GM19468 (cell line): ENCODE results near the gene LIN7A.

Source experiments
- ATAC-seq: cut with Tn5 transposase; IDR thresholded peaks from one replicate; pipeline ENCODE4 v1.9.1; 2021; ENCODE audit warnings: mild to moderate bottlenecking, moderate library complexity, moderate number of reproducible peaks; ENCODE audit not compliant: unreplicated experiment; ENCODE audit errors: extremely low read depth

Gene LIN7A

DNA sequence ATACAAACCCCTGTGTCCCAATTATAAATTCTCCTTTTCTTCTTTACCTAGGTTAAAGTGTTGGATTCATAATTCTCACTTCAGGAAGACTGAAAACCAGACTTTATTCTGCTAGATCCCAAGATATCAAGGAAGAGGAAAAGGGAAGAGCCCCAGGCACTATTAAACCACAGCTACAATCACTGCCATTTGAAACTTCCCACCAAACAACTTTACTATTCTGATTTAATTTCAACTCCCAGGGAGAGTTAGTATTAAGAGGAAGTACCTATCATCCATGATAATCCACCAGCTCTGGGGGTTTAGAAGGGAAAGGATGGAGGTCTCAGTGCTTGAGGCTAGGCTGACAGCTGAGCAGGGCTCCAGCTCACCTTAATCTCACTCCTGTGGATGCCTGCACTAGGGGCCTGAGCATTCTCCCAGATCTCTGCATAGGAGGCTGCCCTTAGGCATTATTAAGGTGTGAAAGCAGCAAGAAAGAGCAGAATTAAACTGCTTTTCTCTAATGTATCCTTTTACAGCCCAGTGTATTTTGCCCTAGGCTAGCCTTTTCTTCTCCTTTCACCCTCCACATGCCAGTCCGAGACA, 168.1 kb downstream of the LIN7A start:
- no peak for ATAC-seq

GRCh38 chr12:80766897-80767296, 170.8 kb downstream of the LIN7A start:
- peak; percentile 90 for ATAC-seq

GRCh38 chr12:80766210-80766609, 171.5 kb downstream of the LIN7A start:
- ATAC-seq: no peak

DNA sequence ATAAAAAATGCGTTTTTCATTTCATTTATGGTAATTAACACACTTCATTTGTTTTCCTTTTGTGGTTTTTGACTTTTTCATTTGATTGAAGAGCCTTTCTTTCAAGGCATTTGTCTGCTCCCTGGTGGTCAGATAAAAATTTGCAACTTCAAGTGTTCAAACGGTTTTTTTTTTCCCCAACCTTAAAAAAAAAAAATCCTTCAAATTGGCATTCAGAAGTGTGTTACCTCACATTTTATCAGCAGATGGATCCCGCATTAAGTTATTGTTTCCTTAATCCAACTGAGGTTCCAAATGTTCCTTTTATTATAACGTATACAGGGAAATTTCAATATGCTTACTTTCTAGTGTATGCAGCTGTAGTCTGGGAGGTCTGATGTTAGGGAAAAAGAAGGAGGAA, 173.9 kb downstream of the LIN7A start:
- ATAC-seq: no peak

DNA sequence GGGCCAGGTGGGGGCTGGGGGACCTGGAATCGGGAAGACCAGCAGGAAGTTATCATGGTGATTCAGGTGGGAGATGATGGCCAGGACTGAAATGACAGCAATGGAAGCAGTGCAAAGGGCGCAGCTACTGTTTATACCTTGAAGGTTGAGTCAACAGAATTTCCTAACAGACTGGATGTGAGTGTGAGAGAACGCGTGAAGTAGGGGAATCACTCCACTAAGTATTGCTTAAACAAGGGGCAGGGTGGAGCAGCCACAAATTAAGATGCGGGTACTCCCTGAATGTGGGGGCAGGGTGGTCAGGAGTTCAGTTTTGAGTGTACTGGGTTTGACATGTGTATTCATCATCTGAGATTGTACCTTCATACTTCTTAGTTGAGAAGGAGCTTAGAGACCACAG, 175.9 kb downstream of the LIN7A start:
- no peak for ATAC-seq

DNA sequence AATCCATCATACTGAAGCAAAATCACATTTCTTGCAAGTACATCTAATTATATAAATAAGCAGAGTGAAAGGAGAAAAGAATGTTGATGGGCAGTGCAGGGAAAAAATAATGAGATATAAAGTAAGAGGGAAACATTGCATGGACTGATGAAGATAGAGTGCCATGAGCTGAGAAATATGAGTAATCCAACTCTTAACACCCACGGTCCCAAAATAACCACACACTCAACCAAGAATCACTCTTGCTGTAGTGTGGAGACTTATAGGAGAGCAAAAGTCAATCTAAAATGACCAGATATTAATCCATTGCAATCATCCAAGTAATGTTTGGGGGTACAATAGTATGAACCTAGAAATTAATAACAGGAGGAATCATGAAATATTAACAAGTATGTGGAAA, 180.9 kb downstream of the LIN7A start:
- ATAC-seq: no peak

DNA sequence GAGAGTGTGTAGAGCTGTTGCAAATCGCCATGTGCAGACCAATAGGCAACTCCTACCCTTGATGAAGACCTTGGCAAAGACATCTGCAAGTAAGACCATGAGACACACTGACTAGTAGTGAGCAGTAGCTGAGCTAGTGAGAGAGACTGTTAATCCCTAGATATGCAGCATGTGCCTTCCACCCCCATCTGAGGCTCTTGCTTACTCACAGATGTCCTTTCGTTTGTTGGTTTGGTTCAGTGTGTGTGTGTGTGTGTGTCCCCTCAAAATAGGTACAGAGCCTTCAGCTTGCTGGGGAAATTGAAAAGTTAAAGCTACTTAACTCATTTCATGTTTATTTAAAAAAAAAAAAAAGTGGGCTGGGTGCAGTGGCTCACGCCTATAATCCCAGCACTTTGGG, 183.5 kb downstream of the LIN7A start:
- ATAC-seq: no peak

GRCh38 chr12:80752464-80752863, 185.3 kb downstream of the LIN7A start:
- no peak for ATAC-seq

DNA sequence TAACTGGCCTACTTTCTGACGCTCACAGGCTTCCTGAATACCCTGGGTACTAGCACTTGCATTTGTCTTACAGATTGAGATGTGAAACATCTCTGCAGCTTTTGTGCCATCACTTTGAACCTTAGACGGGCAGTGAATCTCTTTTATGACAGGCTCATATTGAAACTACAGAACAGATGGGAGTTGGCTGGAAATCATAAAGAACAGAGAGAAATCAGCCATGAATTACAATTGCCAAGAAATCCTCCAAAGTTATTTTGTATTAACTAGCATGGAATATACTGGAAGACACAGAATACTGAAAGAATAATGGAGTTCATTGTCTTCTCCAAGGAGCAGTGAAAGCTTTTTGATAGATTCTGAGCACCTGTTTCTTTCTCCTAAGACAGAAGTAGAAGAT, 188.3 kb downstream of the LIN7A start:
- ATAC-seq: no peak

GRCh38 chr12:80747800-80748199, 189.9 kb downstream of the LIN7A start:
- no peak for ATAC-seq

- ATAC-seq: no peak
Observed at GRCh38 chr12:80745851-80746505, 191.8 kb downstream of the LIN7A start.
